Brain microvascular endothelial cell (primary cell): ENCODE measurements around the gene HES4.
"Not testable (repeated sequence)": the region's sequence is repeated elsewhere in the genome, so short reads cannot be mapped to it uniquely, and the experiment has no call there.

Experiments
- DNase-seq: peaks from one replicate; pipeline ENCODE4 v3.0.0-alpha.2; 2020
- H3K27ac ChIP-seq: fragments of 250-450 bp; sonication (Bioruptor Pico); 2 replicates; pipeline ENCODE4 v1.5.1; 2020; ENCODE audit warnings: mild to moderate bottlenecking, moderate library complexity
- H3K27me3 ChIP-seq: fragments of 250-450 bp; sonication (Bioruptor Pico); replicated peaks from 2 replicates; pipeline ENCODE4 v1.5.1; 2020; ENCODE audit warnings: mild to moderate bottlenecking
- H3K36me3 ChIP-seq: fragments of 250-450 bp; sonication (Bioruptor Pico); replicated peaks from 2 replicates; pipeline ENCODE4 v1.5.1; 2020; ENCODE audit warnings: mild to moderate bottlenecking
- H3K4me3 ChIP-seq: 2 replicates; pipeline ENCODE4 v1.5.1; 2011; ENCODE audit warnings: low read depth, mild to moderate bottlenecking, control low read depth, low read length, moderate library complexity
- CTCF ChIP-seq: IDR thresholded peaks from 2 replicates; pipeline ENCODE4 v1.5.1; 2011; ENCODE audit warnings: low read depth, mild to moderate bottlenecking, moderate library complexity, low read length, control low read depth, inconsistent platforms; ENCODE audit errors: missing control alignments
- in situ Hi-C: cut with HindIII; loops from 2 replicates; pipeline ENCODE4 v1.10.0; 2017; ENCODE audit warnings: low sequenced_read_pairs, low pct_ligation_motif_present

HES4 gene

GRCh38 chr1:1014799-1015681 is 15.1 kb upstream of the HES4 start:
- in situ Hi-C loops, result no loop called here
- peak; percentile 65 for TF ChIP-seq CTCF
- H3K27me3 ChIP-seq, result no peaks in the 10 kb centered on the region
- no peaks in the 10 kb centered on the region for H3K36me3 ChIP-seq
- H3K4me3 ChIP-seq, result no peak overlapping the region
- peak overlapping the region; percentile 33 for H3K27ac ChIP-seq
- no peak for DNase-seq

GRCh38 chr1:1013922-1014648 is 14.2 kb upstream of the HES4 start:
- Histone ChIP-seq H3K27me3 (no peaks in the 10 kb centered on the region), H3K27ac (peak overlapping the region; percentile 71), H3K36me3 (no peaks in the 10 kb centered on the region), H3K4me3 (peak overlapping the region; percentile 69)
- in situ Hi-C loops, result no loop called here
- DNase-seq, result no peak
- no peak for TF ChIP-seq CTCF

- H3K36me3 ChIP-seq, result no peaks in the 10 kb centered on the region
- H3K27me3 ChIP-seq, result no peaks in the 10 kb centered on the region
- DNase-seq, result peak; percentile 86
- H3K4me3 ChIP-seq, result peak within 1 kb of the TSS; percentile 69
- in situ Hi-C loops, result no loop called here
- peak; percentile 2 for TF ChIP-seq CTCF
- H3K27ac ChIP-seq, result peak within 1 kb of the TSS; percentile 71
These were observed 13.4 kb upstream of the HES4 start, which contains the start of gene ISG15 for GRCh38 chr1:1013105-1013921. TSS of gene ISG15 (plus strand) at chr1:1013497. CDS start at chr1:1013574, 77 bp downstream.

GRCh38 chr1:1012736-1013104 is 12.8 kb upstream of the HES4 start:
- H3K27me3 ChIP-seq, in situ Hi-C loops, DNase-seq, H3K36me3 ChIP-seq: not testable (repeated sequence)
- H3K4me3 ChIP-seq, result peak overlapping the region; percentile 69
- peak overlapping the region; percentile 71 for H3K27ac ChIP-seq

GRCh38 chr1:1011396-1011949 is 11.6 kb upstream of the HES4 start:
- Histone ChIP-seq H3K27me3 (no peaks in the 10 kb centered on the region), H3K27ac (no peak overlapping the region), H3K36me3 (no peaks in the 10 kb centered on the region), H3K4me3 (no peak overlapping the region)
- no peak for TF ChIP-seq CTCF
- no peak for DNase-seq
- in situ Hi-C loops, result no loop called here

- DNase-seq, in situ Hi-C loops, H3K4me3 ChIP-seq, H3K27ac ChIP-seq, H3K36me3 ChIP-seq, H3K27me3 ChIP-seq: not testable (repeated sequence)
These were observed 10.2 kb upstream of the HES4 start for GRCh38 chr1:1010131-1010530.
